GM18498 (cell line): ENCODE measurements around the gene KCNK6.
"Not testable (repeated sequence)": the region's sequence is repeated elsewhere in the genome, so short reads cannot be mapped to it uniquely, and the experiment has no call there.

Experiments used
- ATAC-seq: cut with Tn5 transposase; IDR thresholded peaks from one replicate; pipeline ENCODE4 v1.9.1; 2021; ENCODE audit warnings: mild to moderate bottlenecking, moderate library complexity; ENCODE audit not compliant: unreplicated experiment

KCNK6 gene

DNA sequence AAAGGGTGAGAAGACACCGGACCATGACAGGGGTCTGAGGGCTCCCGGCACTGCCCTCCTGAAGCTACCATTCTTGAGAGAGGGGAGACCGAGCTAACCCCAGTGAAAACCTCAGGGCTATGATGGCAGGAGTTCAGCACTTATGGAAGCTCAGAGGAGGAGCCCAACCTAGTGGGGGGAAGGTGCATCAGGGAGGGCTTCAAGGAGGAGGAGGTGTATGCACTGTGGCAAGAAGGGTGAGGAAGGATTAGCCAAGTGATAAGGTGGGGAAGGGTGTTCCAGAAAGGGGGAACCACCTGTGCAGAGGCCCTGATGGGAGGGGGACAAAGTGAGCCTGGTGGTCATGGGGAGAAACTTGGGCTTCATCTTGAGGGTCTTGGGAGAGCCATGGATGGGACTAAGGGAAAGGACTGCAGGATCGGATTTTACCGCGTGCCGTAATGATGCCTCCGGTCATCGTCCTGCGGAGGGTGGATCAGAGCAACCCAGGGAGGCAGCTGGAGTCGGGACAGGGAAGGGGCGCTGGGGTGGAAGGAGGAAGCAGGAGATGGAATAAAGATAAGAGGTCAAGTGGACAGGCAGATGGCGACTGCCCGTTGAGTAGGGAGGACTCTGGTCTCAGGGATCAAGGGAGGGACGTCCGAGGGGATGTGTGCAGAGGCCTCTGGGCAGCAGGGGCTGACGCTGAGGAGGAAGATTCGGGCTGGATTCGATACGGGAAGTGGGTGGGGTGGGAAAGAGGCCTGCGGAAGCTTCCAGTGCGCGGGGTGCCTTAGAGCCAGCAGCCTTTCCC lies 41.4 kb downstream of the KCNK6 start:
- ATAC-seq: no peak

DNA sequence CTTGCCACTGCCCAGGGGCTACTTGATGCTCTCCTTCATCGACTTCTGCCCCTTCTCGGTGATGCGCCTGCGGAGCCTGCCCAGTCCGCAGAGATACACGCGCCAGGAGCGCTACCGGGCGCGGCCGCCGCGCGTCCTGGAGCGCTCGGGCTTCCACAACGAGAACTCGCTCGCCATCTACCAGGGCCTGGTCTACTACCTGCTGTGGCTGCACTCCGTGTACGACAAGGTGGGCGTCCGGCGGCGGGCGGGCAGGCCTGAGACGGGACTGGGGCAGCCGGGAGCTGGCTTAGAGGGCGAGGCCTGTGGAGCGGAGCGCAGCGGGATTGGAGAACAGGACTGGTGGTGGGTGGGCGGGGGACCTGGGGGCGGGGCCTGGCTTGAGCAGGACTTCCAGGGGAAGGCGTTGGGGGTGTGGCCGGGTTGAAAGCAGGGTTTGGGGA lies 42.0 kb downstream of the KCNK6 start:
- ATAC-seq: no peak

DNA sequence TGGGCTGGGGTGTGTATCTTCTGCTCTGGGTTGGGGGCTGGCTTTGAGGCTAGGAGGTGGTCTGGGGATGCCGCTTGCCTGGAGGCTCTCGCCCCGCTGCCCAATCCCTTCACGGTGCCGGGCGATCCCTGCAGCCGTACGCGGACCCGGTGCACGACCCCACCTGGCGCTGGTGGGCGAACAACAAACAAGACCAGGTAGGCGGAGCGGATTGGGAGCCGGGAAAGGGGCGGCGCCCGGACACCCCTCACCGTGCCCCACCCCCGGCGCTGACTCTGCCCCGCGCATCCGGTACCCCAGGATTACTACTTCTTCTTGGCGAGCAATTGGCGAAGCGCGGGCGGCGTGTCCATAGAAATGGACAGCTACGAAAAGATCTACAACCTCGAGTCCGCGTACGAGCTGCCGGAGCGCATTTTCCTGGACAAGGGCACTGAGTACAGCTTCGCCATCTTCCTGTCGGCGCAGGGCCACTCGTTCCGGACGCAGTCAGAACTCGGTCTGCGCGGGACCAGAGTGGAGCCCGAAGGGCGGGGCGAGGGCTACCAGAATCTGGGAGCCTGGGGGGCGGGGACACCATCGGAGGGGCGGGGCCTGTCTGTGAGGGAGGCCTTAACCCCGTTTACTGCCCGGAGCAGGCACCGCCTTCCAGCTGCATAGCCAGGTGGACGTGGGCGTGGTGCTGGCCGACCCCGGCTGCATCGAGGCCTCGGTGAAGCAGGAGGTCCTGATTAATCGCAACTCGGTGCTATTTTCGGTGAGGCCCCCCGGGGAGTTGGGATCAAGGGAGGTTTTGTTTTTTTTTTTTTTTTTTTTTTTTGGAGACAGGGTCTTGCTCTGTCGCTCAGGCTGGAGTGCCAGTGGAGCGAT lies 42.7 kb downstream of the KCNK6 start:
- ATAC-seq: no peak

DNA sequence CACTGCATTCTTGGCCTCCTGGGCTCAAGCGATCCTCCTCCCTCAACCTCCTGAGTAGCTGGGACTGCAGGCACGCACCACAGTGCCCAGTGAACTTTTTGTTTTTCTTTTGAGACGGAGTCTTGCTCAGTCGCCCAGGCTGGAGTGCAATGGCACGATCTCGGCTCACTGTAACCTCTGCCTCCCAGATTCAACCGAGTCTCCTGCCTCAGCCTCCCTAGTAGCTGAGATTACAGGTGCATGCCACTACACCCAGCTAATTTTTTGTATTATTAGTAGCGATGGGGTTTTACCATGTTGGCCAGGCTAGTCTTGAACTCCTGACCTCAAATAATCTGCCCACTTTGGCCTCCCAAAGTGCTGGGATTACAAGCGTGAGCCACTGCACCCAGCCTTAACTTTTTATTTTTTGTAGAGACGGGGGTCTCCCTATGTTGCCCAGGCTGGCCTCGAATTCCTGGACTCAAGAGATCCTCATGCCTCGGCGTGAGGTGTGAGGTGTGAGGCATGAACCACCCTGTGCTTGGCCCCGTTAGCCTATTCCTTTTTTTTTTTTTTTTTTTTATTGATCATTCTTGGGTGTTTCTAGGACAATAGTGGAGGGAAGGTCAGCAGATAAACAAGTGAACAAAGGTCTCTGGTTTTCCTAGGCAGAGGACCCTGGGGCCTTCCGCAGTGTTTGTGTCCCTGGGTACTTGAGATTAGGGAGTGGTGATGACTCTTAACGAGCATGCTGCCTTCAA lies 43.5 kb downstream of the KCNK6 start:
- not testable (repeated sequence) for ATAC-seq

DNA sequence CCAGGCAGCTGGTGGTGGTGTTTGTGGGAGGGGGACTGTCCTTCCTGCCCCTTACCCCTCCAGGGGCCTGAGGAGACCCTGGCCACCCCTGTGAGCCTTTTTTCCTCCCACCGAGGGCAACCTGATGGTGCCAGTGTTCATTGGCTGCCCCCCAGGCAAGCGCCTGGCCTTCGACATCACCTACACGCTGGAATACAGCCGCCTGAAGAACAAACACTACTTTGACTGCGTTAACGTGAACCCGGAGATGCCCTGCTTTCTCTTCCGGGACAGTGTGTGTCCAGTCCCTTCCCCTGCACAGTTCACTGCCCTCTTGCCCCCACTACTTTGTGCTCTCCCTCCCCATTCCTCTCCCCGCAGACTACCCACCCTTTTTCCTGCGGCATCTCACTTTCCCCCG lies 47.4 kb downstream of the KCNK6 start:
- no peak for ATAC-seq

DNA sequence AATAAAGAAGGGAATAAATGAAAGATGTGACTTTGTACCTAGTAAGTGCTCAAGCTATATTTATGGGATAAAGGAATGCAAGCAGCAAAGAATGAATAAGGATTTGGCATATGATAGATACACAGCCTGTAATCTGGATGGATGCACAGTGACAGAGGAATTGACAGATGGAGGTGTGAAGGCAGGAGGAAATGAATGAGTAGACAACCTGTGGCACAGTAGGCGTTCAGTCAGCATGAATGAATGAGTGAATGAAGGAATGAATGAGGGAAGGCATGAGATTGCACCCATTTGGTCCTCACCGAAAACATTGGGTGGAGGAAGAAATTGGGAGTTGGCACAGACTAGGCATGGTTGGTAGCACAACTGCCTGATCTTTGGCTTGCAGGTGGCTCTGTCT lies 49.9 kb downstream of the KCNK6 start:
- no peak for ATAC-seq

DNA sequence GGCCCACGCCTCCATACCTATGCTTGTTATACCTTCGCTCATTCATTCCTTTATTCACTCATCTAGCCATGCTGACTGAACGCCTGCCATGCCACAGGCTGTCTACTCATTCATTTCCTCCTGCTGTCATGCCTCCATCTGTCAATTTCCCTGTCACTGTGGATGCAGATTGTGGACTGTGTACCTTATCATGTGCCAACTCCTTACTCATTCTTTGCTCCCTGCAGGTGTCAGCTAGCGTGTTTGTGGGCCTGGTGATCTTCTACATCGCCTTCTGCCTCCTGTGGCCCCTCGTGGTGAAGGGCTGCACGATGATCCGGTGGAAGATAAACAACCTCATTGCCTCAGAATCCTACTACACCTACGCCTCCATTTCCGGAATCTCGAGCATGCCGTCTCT lies 50.7 kb downstream of the KCNK6 start:
- no peak for ATAC-seq

DNA sequence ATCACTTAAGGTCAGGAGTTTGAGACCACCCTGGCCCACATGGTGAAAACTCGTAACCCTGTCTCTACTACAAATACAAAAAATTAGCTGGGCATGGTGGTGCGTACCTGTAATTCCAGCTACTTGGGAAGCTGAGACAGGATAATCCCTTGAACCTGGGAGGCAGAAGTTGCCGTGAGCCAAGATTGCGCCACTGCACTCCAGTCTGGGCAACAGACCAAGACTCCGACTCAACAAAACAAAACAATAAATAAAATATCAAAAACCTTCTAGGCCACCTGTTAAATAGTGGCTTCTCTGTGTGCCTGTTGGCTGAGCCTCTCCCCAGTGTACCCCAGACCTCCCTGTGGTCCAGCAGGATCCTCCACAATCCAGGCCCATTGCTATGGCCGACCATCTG lies 51.4 kb downstream of the KCNK6 start:
- ATAC-seq: no peak

DNA sequence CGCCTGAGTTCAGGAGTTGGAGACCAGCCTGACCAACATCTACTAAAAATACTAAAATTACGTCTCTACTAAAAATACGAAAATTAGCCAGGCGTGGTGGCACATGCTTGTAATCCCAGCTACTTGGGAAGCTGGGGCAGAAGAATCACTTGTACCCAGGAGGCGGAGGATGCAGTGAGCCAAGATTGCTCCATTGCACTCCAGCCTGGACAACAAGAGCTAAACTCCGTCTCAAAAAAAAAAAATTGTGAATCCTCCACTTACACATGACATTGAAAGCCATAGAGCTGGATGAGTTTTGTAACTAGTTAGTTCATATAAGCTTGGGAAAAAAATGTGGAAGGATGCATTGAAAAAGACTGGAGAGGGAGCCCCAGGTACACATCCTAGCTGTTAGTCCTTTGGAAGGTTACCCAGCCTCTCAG lies 54.3 kb downstream of the KCNK6 start:
- no peak for ATAC-seq

DNA sequence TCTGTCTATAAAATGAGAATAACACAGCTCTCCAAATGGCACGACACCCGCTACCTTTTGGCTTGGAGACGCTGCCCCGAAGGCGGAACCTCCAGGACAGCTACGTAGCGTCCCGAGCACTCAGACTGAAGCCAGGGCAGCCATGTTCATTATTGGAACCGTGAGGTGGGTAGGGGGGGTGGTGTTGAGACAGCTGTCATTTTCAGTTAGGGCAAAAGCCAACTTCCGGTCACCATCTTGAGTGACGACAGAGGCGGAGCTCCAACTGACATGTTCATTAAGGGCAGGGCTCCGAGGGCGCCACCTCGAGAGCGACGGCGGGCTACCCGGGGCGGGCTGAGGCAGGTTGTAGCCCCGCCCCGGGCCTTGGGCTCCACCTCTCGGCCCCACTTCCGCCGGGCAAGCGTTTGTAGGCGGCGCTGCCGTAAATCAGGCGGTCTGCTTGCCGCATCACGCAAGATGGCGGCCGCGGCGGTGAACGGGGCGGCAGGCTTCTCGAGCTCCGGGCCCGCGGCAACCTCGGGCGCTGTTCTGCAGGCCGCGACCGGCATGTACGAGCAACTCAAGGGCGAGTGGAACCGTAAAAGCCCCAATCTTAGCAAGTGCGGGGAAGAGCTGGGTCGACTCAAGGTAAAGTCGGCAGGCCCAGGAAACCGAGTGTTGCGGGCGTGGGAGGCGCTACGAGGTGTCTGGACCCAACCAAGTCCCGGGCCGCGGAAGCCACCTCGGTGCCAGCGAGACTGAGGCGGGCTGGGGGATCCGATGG lies 54.9 kb downstream of the KCNK6 start, which contains the start of gene PSMD8:
TSS of gene PSMD8 (plus strand) at position 240 of the 766 bp plus-strand sequence. CDS start at position 271, 31 bp downstream.
- peak; percentile 96 for ATAC-seq

DNA sequence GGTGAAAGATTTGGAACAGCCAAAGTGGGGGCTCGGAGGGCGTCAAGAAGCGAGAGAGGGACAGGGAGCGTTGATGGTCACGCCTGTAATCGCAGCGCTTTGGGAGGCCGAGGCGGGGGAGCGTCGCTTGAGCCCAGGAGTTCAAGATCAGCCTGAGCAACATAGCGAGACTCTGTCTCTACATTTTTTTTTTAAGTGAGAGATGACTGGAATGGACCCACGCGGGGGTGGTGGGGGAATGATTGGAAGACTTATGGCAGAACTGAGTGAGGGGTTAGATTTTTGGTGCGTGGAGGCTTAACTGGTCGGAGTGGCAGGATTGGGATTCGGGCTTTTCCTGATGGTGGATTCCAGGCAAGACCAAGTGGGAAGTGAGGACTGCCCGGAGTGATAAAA lies 55.5 kb downstream of the KCNK6 start:
- peak; percentile 0 for ATAC-seq

DNA sequence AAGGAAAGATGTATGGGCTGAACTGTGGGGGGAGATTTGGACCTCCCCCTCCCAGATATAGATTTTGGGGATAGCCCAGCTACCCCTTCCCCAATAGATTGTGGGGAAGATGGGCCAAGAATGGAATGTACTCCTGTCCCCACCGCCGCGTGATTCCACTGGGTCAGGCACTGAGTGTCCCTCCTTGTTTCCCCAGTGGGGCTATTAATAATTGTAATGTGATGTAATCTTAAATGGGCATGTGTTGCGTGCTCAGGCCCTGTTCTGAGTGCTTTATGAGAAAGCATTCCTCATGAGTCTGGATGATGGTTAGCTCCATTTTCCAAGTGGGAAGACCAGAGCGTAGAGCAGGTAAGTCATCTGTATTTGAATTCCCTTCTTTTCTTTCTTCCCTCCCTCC lies 56.1 kb downstream of the KCNK6 start:
- no peak for ATAC-seq

DNA sequence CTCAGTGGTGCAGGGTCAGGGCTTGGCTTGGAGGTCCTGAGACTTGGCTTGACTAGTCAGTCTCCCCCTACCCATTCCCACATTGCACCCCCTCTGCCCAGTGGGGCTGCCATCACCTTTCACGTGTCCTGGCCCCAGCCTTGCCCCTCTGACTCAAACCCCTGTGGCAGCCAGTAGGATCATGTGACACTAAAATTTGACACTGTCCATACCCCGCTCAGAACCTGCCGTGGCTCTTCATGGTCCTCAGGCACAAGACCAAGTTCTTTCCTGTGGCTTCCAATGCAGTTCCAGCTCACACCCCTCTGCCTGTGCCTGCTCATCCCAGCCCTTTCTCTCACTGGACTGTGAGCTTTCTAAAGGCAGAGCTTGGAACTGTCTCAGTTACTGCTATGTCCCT lies 56.9 kb downstream of the KCNK6 start:
- no peak for ATAC-seq

DNA sequence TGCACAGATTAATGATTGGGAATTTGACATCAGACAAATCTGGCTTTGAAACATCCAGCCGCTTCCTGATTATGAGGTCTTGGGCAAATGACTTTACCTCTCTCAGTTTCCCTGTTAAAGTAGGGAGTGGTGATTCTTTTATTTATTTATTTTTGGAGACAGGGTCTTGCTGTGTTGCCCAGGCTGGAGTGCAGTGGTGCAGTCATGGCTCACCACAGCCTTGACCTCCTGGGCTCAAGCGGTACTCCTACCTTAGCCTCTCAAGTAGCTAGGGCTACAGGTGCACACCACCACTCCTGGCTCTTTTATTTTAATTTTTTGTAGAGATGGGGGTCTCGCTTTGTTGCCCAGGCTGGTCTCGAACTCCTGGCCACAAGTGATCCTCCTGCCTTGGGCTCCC lies 57.4 kb downstream of the KCNK6 start:
- ATAC-seq: no peak

DNA sequence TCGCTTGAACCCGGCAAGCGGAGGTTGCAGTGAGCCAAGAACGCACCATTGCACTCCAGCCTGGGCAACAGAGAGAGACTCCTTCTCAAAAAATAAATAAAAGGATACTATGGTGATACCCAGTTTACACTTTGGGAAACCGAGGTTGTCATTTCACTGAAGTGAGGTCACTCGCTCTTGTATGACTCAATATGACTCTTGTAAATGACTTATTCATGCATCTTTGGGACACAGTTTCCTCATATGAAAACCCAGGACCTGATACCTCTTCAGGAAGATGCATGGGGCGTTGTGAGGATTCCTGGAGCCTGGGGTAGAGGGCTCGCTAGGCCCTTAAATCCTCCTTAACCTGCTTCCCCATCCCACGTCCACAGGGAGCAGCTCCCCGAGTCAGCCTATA lies 59.2 kb downstream of the KCNK6 start:
- ATAC-seq: no peak

DNA sequence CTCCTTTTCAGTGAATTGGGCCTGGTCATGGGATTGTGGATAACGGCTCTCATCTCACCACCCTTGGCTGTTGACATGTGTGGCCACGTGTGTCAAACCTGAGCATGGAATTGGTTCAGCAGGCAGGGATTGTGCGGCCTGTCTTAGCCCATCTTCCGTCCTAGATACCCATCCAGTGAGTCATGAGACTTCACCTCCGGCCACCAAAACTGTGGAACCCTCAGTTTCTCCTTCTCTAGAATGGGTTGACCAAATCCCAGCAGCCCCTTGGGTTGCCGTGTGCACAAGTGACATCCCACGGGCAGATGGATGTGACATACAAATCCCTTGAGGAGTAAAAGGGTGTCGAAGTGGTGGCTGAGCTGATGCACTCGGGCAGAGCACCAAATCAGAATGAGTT lies 61.5 kb downstream of the KCNK6 start:
- no peak for ATAC-seq
